ENCODE measurements around the gene ZFHX3. TPM values are rescaled to one million over a fixed set of nuclear protein-coding genes. Genes with fewer than 3 reads are reported as not detected.

The ZFHX3 gene
- total and polyA plus RNA-seq, 9 of the 15 experiments (the other 6 are each of a cell fraction or from before 2014, with no cell fraction given): 0.01 to 0.23 (median 0.06) TPM; not detected in 4

DNA sequence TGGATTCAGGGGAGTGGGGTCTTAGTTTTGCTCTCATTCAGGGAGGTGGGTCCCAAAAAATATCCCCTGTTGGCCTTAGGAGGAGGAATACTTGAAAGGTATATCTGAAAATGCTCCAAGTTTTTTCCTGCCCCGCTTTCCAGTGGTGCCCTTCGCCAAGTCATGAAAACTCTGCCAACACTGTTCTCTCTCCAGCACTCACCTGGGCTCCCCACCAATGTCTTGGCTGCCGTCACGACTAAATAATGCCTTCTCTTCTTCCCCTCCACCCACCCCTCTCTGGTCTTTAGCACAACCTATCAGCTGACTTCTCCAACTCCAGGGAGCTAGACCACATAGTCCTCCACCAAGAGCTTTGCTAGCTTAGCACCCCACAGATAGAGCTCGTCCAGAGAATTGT lies 30.6 kb downstream of the ZFHX3 start:
- WGBS (ENCODE audit: insufficient coverage, low coverage, missing lambda C conversion rate): 0% methylated on average over 5 of the region's 5 CpGs
- TF ChIP-seq, protein P1, sequence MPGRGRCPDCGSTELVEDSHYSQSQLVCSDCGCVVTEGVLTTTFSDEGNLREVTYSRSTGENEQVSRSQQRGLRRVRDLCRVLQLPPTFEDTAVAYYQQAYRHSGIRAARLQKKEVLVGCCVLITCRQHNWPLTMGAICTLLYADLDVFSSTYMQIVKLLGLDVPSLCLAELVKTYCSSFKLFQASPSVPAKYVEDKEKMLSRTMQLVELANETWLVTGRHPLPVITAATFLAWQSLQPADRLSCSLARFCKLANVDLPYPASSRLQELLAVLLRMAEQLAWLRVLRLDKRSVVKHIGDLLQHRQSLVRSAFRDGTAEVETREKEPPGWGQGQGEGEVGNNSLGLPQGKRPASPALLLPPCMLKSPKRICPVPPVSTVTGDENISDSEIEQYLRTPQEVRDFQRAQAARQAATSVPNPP (IDR thresholded peaks at IDR 0.05; ENCODE audit: borderline replicate concordance, insufficient read depth, insufficient read length): no peak
- TF ChIP-seq, protein P2, sequence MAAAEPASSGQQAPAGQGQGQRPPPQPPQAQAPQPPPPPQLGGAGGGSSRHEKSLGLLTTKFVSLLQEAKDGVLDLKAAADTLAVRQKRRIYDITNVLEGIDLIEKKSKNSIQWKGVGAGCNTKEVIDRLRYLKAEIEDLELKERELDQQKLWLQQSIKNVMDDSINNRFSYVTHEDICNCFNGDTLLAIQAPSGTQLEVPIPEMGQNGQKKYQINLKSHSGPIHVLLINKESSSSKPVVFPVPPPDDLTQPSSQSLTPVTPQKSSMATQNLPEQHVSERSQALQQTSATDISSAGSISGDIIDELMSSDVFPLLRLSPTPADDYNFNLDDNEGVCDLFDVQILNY (CRISPR knock-in tag; IDR thresholded peaks at IDR 0.05): no peak
- TF ChIP-seq, protein P3, sequence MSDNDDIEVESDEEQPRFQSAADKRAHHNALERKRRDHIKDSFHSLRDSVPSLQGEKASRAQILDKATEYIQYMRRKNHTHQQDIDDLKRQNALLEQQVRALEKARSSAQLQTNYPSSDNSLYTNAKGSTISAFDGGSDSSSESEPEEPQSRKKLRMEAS (CRISPR knock-in tag; IDR thresholded peaks at IDR 0.05): no peak
- no peak for TF ChIP-seq ZNF124 (CRISPR knock-in tag; IDR thresholded peaks at IDR 0.05)
- TF ChIP-seq, protein P4, sequence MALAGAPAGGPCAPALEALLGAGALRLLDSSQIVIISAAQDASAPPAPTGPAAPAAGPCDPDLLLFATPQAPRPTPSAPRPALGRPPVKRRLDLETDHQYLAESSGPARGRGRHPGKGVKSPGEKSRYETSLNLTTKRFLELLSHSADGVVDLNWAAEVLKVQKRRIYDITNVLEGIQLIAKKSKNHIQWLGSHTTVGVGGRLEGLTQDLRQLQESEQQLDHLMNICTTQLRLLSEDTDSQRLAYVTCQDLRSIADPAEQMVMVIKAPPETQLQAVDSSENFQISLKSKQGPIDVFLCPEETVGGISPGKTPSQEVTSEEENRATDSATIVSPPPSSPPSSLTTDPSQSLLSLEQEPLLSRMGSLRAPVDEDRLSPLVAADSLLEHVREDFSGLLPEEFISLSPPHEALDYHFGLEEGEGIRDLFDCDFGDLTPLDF (CRISPR knock-in tag; IDR thresholded peaks at IDR 0.05): no peak
- Histone ChIP-seq H3K4me2 (ENCODE audit: insufficient read depth, low read length) (no peak overlapping the region), H3K9me1 (ENCODE audit: control insufficient read depth, insufficient read depth, low read length) (no peaks in the 10 kb centered on the region), H3K36me3 (ENCODE audit: control insufficient read depth, insufficient read depth, low read length) (no peaks in the 10 kb centered on the region), H3K4me3 (no peak overlapping the region), H3K27me3 (ENCODE audit: control insufficient read depth in 2 of 2, insufficient read depth in 2 of 2, low read length in 2 of 2) (peaks cover 4 to 25% of the 10 kb centered on the region in 2 experiments; a peak in 3 of 5 replicates), H3K9me3 (replicated peaks; ENCODE audit: control insufficient read depth, insufficient read depth, low read depth, low read length) (no peaks in the 10 kb centered on the region), H3K79me2 (ENCODE audit: control insufficient read depth, insufficient read depth, low read length) (no peaks in the 10 kb centered on the region), H3K9ac (ENCODE audit: insufficient read depth in 1 of 2, low read depth in 2 of 2, low read length in 2 of 2) (no peak overlapping the region), H2AFZ (ENCODE audit: low read depth, low read length) (no peak overlapping the region), H4K20me1 (replicated peaks; ENCODE audit: control insufficient read depth, insufficient read depth, low read length) (no peaks in the 10 kb centered on the region), H3K27ac (ENCODE audit: extremely low read depth, low read depth, low read length) (no peak overlapping the region), H3K4me1 (replicated peaks in 1 of 2; ENCODE audit: control insufficient read depth in 2 of 2, insufficient read depth in 2 of 2, low read length in 2 of 2) (no peaks in the 10 kb centered on the region)
- BruUV-seq (replicated peaks): no TSS peak
- ATAC-seq (no peak), FAIRE-seq (no peak), DNase-seq (ENCODE audit: extremely low read depth in 1 of 4, low spot score in 3 of 4) (no peak)
- POLR2A ChIA-PET: interaction anchor here (0.8 kb wide), 1 partner anchor 1090 kb away, joined by 4 read pairs; no protein-coding TSS in a partner anchor
- intact Hi-C loops (cut with micrococcal nuclease): no loop called here
- in situ Hi-C loops (cut with MboI): no loop called here
- CTCF ChIA-PET (ENCODE audit: low intra/inter-chr PET ratio): no interaction called here

Data from K562 (cell line).